DMS153 (cell line): Measurements from ENCODE around the gene EPHB1.
A peak's percentile ranks its signal among the peaks of the same experiment; 100 is the strongest.

Experiments used
- DNase-seq: peaks from one replicate; lab custom pipeline; 2025; lab: John Stamatoyannopoulos, UW

EPHB1 gene

GRCh38 chr3:135161425-135161824, 366.4 kb downstream of the EPHB1 start:
- no peak for DNase-seq

GRCh38 chr3:135163701-135164100, 368.6 kb downstream of the EPHB1 start:
- no peak for DNase-seq

GRCh38 chr3:135165260-135165659, 370.2 kb downstream of the EPHB1 start:
- DNase-seq, result no peak

- DNase-seq, result no peak
Measured at GRCh38 chr3:135166266-135166825, 371.3 kb downstream of the EPHB1 start.

GRCh38 chr3:135168822-135169221, 373.8 kb downstream of the EPHB1 start:
- DNase-seq, result no peak

- DNase-seq, result no peak
Measured at GRCh38 chr3:135169651-135170050, 374.6 kb downstream of the EPHB1 start.

GRCh38 chr3:135170732-135171131, 375.7 kb downstream of the EPHB1 start:
- DNase-seq, result no peak

GRCh38 chr3:135172191-135172869, 377.3 kb downstream of the EPHB1 start:
- DNase-seq, result no peak

GRCh38 chr3:135175728-135176277, 380.7 kb downstream of the EPHB1 start:
- DNase-seq, result no peak

GRCh38 chr3:135176881-135177280, 381.8 kb downstream of the EPHB1 start:
- DNase-seq, result no peak

GRCh38 chr3:135178566-135178965, 383.5 kb downstream of the EPHB1 start:
- no peak for DNase-seq

GRCh38 chr3:135181408-135181807, 386.3 kb downstream of the EPHB1 start:
- DNase-seq, result no peak

GRCh38 chr3:135182364-135182998, 387.4 kb downstream of the EPHB1 start:
- no peak for DNase-seq

GRCh38 chr3:135190658-135191057, 395.6 kb downstream of the EPHB1 start:
- no peak for DNase-seq

- DNase-seq, result no peak
Measured at GRCh38 chr3:135191708-135192107, 396.6 kb downstream of the EPHB1 start.

- no peak for DNase-seq
Measured at GRCh38 chr3:135192929-135193328, 397.9 kb downstream of the EPHB1 start.

- peak; percentile 28 for DNase-seq
Measured at GRCh38 chr3:135197246-135197645, 402.2 kb downstream of the EPHB1 start.

- DNase-seq, result no peak
Measured at GRCh38 chr3:135197856-135198255, 402.8 kb downstream of the EPHB1 start.

GRCh38 chr3:135199137-135199536, 404.1 kb downstream of the EPHB1 start:
- DNase-seq, result no peak

GRCh38 chr3:135203026-135203425, 408.0 kb downstream of the EPHB1 start:
- no peak for DNase-seq

GRCh38 chr3:135213213-135213612, 418.2 kb downstream of the EPHB1 start:
- DNase-seq, result no peak

- no peak for DNase-seq
Measured at GRCh38 chr3:135213822-135214221, 418.8 kb downstream of the EPHB1 start.

GRCh38 chr3:135214400-135214799, 419.3 kb downstream of the EPHB1 start:
- no peak for DNase-seq
